ENCODE results near the gene SLC4A1.

SLC4A1 gene

DNA sequence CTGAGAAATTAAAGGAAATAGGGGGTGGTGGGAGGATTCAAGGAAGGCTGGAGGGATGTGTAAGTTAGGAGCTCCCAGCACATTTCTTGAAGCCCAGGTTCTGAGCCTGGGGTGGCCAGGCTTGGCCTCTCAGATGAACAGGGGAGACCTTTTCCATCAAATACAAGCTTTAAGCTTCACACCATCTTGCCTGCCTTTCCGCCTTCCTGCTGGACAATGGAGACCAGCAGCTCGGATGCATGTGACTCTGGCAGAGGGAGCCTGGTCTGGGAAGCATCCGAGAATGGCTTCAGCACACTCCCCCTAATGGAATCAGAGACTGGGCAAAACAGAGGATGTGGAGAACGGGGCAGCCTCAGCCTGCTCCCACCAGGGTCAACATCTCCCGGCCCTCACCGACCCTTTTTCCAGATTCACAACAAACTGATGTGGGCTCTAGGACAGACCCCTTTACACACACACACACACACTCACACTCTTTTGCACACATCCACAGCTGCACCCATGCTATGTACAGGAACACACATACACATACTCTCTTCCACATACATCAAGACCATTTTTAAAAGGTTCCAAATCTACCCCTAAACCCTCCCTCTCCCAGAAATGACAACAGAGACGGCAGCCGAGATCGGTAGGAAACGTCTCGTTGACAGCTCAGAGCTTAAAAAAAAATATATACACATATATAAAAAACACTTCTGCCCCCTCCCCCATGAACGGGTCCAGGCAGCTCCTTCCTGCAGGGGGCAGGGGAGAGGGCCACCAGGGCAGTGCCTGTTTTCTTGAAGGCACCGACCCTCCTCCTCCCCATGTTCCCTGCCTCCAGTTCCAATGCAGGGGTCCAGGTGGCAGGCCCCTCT lies 61.7 kb downstream of the SLC4A1 start:
- no peak for DNase-seq (ENCODE audit: low read depth)

DNA sequence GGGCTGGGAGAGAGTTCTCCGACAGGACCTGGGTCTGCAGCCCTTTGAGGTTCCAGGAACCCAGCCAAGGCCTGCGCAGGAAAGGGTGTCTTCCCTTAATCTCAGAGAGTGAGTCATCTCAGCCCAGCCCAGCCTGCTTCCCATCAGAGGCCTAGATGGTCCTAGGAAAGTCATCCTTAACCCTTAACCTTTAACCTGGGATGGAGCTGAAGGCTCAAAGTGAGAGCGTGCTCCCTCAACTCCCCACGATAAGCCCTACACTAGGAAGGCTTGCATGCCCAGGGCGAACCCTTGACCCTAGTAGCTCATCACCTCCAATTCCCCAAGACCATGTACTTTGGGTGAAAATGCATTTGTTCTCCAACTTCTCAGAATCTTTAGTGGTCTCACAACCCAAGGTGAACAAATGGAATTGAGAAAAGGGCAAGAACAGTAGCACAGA lies 63.5 kb downstream of the SLC4A1 start:
- DNase-seq (ENCODE audit: low read depth) = no peak

DNA sequence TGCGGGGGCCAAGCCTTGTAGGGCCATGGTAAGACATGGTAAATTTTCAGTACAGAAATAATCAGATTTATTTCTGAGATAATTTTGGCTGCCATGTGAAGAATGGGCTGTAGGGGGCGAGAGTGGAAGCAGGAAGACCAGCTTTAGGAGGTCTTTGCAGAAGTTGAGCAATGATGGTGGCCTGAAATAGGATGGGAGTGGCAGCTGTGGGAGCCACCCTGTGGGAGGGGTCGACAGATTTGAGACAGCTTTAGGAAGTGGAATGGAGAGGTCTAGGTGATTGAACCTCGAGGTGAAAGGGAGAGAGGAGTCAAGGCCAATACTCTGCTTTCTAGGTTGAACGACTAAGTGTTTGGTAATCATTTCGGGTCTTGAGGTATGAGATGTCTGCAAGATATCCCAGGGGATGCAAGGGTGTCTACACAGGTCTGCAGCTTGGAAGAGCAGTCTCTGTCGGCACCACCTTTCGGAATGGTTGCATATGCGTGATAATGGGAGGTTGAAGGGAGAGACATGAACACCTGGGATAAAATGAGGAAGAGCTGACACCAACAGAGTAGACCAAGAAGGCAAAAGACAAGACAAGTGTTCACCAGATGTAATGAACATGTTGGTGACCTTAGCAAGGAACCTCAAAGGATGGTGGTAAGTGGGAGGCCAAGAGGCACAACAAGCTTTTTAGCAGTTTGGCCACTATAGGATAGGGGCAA lies 64.0 kb downstream of the SLC4A1 start:
- DNase-seq (ENCODE audit: low read depth) = peak; percentile 39

DNA sequence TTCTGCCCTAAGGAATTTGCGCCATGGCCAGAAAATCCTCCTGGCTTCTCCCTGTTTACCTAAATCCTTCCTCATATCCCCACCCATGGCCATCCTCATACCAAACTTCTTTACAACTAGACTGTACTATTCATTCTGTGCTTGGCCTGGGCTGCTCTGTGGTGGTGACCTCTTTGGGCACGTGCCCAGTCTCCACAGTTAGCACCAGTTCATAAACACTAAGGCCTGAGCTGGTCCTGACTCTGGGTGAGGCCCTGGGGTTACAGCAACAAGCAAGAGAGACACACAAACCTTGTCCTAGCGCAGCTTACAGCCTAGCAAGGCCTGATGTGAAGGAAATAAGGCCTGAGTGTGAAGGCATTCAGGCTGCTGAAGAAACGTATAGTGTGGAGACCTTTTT lies 65.2 kb downstream of the SLC4A1 start:
- DNase-seq (ENCODE audit: low read depth) = no peak

DNA sequence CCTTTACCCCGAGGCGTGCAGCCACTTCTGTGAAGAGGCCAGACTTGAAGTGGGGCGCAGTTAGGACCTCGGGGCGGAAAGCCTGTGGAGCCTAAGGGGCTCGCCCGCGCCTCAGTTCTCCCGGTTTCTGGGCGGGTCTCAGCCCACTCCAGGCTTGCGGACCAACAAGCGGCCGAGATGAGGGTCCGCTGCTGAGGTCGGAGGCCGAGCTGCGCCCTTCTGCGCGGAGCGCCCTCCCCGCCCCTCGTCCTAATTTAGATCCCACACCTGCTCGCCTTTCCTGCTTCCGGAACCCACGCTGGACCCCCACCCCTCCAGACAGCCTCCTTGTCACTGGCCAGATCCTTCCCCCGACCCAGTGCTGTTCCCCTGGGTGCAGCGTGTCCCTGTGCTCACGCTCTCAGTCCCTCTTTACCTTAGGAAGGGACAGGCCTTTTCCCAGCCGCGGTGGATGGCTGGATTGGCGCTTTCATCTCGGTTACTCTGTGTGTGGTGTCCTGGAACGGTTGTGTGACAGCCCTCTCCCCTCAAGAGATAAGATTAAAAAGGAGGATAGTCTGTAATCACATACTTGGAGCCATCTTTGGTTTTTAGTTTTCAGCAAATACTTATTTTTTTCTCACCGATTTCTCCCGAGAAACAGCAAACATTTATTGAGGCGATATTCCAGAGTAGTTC lies 67.3 kb downstream of the SLC4A1 start:
- no peak for DNase-seq (ENCODE audit: low read depth)

DNA sequence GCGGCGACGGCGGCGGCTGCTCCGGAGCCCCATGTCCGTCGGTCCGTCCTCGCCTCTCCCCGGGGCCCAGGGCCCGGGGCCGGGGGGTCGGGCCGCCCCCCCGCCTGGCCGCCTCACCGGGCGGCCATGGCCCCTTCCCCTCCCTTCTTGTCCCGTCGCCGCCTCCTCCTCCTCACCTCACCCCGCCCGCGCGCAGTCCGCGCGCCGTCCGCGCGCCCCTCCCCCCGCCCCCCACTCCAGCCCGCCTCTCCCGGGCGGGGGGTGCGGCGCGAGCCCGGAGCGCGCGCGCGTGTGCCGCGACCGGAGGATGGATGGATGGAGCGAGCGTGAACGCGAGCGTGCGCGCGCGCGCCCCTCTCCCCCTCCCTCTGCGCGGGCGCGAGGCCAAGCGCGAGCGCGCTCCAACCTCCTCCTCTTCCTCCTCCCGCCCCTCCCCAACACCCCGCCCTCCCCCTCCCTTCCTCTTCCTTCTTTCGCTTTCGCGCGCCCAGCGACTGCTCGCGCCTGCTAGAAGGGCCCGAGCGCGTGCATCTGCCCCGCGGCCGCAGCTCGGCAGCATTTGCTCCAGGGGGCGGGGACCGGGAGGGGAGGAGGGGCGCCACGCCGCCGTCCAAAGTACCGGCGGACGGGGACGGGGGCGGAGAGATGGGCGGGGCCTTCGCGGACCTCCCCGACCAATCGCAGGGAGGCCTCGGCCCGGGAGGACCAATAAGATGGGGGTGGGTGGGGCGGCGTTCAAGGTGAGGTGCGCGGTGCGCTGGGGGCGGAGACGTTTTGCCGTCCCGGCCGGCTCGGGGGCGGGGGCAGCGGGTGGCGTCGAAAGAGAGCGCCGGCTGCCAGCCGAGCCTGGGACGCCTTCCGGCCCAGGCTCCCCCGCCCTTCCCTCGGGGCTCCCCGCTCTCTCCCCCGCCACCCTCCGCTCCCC lies 68.1 kb downstream of the SLC4A1 start, which contains the start of gene ATXN7L3:
TSS of gene ATXN7L3 (minus strand) at position 332 of the 925 bp plus-strand sequence. CDS start 1,814 bp downstream, outside the sequence.
- peak; percentile 100 for DNase-seq (ENCODE audit: low read depth)

DNA sequence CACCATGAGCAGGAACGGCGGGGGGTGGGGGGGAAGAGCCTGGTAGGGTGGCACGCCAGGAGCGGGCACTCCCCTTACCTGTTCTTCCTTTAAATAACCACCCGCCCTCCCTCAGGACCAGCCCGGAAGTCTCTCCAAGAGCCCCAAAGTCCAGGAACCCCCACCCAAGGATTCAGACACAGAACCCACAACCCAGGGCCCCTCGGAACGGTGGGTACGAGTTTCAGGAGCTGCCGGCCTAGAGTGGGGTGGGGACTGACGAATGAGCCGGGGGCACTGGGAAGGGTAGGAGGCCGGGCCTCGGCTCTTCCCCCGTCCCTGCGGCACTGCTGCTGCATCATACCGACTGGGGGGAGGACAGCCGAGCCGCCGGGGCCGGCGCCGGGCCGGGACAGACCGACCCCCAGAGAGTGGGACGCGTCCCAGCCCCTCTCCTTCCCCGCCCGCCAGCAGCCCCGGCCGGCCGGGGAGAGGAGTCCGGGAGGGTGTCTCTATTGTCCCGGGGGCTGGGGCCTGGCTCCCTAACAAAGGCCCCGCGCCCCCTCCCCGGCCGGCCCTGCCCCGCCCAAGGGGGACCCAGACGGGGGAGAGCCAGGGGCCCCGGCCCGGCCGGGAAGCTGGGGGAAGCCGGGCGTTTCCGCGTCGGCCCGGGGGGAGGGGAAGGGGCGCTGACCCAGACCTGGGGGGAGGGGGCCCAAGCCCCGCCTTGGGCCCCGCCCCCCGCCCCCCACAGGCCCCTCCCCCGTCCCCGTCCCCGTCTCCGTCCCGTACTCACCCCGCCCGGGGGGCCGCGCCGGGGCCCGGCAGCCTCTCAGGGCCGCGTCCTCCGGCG lies 69.0 kb downstream of the SLC4A1 start:
- peak; percentile 35 for DNase-seq (ENCODE audit: low read depth)

Measured in stimulated activated CD8-positive, alpha-beta memory T cell treated with anti-CD3 and anti-CD28 coated beads, Interleukin-4, amount 100 ng/mL, for 24 hours (primary cell).